ENCODE data around the gene ELAVL3.

- TF ChIP-seq CTCF (conservative IDR thresholded peaks at IDR 0.05 in 1 of 2, IDR thresholded peaks at IDR 0.05 in 1 of 2; ENCODE audit: low read depth in 1 of 2, low read length in 2 of 2) (no peak), EZH2 (IDR thresholded peaks at IDR 0.05; ENCODE audit: low read length, missing control alignments) (no peak)
Measured at GRCh38 chr19:11486661-11487503, 6.0 kb upstream of the ELAVL3 start.
